Natural killer cell (primary cell): ENCODE results near the gene SDHA. TPM values are rescaled to one million over a fixed set of nuclear protein-coding genes. Genes with fewer than 3 reads are reported as not detected.

ENCODE experiments used
- ATAC-seq, 3 donors: fragments of 150-1000 bp in 2 of 3; fragments of 200-7000 bp in 1 of 3; cut with Tn5 transposase; 1 replicate in 1 of 3; 2 replicates in 2 of 3; pipeline ENCODE4 v1.10.0; 2021; ENCODE audit warnings: mild to moderate bottlenecking in 2 of 3, moderate library complexity in 2 of 3
- DNase-seq, 2 donors: peaks; one replicate each; pipeline versions ENCODE4 v3.0.0 to v3.0.0-alpha.2; 2013 to 2021; ENCODE audit warnings: mixed read lengths in 1 of 2
- H3K27ac ChIP-seq: one replicate; pipeline ENCODE4 v1.5.1; 2013; ENCODE audit warnings: mild to moderate bottlenecking, low read length
- H3K27me3 ChIP-seq: one replicate; pipeline ENCODE4 v1.6.1; 2013; ENCODE audit warnings: low read length; ENCODE audit not compliant: control insufficient read depth, insufficient read depth
- H3K36me3 ChIP-seq: one replicate; pipeline ENCODE4 v1.6.1; 2013; ENCODE audit warnings: low read length; ENCODE audit not compliant: control insufficient read depth, insufficient read depth
- H3K4me1 ChIP-seq: one replicate; pipeline ENCODE4 v1.6.1; 2013; ENCODE audit warnings: low read length; ENCODE audit not compliant: control insufficient read depth, insufficient read depth
- H3K4me3 ChIP-seq: one replicate; pipeline ENCODE4 v1.5.1; 2013; ENCODE audit warnings: low read length
- H3K9me3 ChIP-seq: one replicate; pipeline ENCODE4 v1.6.1; 2013; ENCODE audit warnings: low read length; ENCODE audit not compliant: control insufficient read depth, insufficient read depth
- H3K27ac Mint-ChIP-seq, 2 donors: one replicate each; pipeline ENCODE4 v1.8.0; 2022; ENCODE audit warnings: mild to moderate bottlenecking in 2 of 2, mixed read lengths in 2 of 2, moderate library complexity in 1 of 2
- H3K27me3 Mint-ChIP-seq, 2 donors: one replicate each; pipeline ENCODE4 v1.8.0; 2022; ENCODE audit warnings: low read depth in 2 of 2, mixed read lengths in 2 of 2
- H3K36me3 Mint-ChIP-seq: one replicate; pipeline ENCODE4 v1.8.0; 2022; ENCODE audit warnings: mixed read lengths
- H3K4me1 Mint-ChIP-seq, 2 donors: one replicate each; pipeline ENCODE4 v1.8.0; 2022; ENCODE audit warnings: mixed read lengths in 2 of 2
- H3K4me3 Mint-ChIP-seq: one replicate; pipeline ENCODE4 v1.8.0; 2022; ENCODE audit warnings: mild to moderate bottlenecking, moderate library complexity, mixed read lengths
- H3K9me3 Mint-ChIP-seq, 2 donors: one replicate each; pipeline ENCODE4 v1.8.0; 2022; ENCODE audit warnings: mixed read lengths in 2 of 2
- CTCF ChIP-seq: fragments of 200-600 bp; IDR thresholded peaks from one replicate; pipeline ENCODE4 v1.8.0; 2022; ENCODE audit warnings: antibody characterized with exemption
- WGBS: methylation state at CpG from one replicate; pipeline ENCODE4 v1.1.7; 2013; ENCODE audit warnings: missing lambda C conversion rate; ENCODE audit not compliant: insufficient coverage; 5-methylcytosine and 5-hydroxymethylcytosine counted together
- intact Hi-C: fragments of 100-400 bp; cut with micrococcal nuclease; formaldehyde crosslinking; loops from one replicate; pipeline ENCODE4 v1.14.2; 2022
- total RNA-seq, 4 donors: library from RNA; stranded (reverse); fragments of 120-200 nt in 1 of 4; gene quantifications; one replicate each; pipeline versions ENCODE4 v1.2.3 to v1.2.4, GENCODE V29; 2013 to 2022

SDHA gene
- total RNA-seq, 3 donors from 2014 or later (not counting 1 experiment from before 2014, with no cell fraction given): 173 to 183 (median 173) TPM

GRCh38 chr5:190366-191035 is 27.6 kb upstream of the SDHA start:
- Histone ChIP-seq H3K27ac (no peak overlapping the region), H3K9me3 (no peaks in the 10 kb centered on the region), H3K4me1 (peaks cover 9% of the 10 kb centered on the region), H3K4me3 (no peak overlapping the region), H3K27me3 (no peaks in the 10 kb centered on the region), H3K36me3 (no peaks in the 10 kb centered on the region)
- Mint-ChIP-seq H3K4me1 (peaks cover 8 to 10% of the 10 kb centered on the region in 2 donors), H3K9me3 (no peaks in the 10 kb centered on the region), H3K27ac (no peak overlapping the region), H3K4me3 (no peak overlapping the region), H3K27me3 (peaks cover 0 to 11% of the 10 kb centered on the region in 2 donors), H3K36me3 (no peaks in the 10 kb centered on the region)
- intact Hi-C loops: no loop called here
- ATAC-seq (no peak), DNase-seq (no peak)
- WGBS: 72% methylated on average over 16 of the region's 16 CpGs
- no peak for TF ChIP-seq CTCF

- 23% methylated on average over 56 of the region's 56 CpGs for WGBS
- peaks cover 8 to 10% of the 10 kb centered on the region in 2 donors for H3K4me1 Mint-ChIP-seq
- DNase-seq (peak in 1 of 2 donors; percentile 35), ATAC-seq (no peak)
- Histone ChIP-seq H3K4me3 (no peak within 1 kb of the TSS), H3K4me1 (peaks cover 9% of the 10 kb centered on the region), H3K27ac (no peak within 1 kb of the TSS), H3K36me3 (no peaks in the 10 kb centered on the region), H3K9me3 (no peaks in the 10 kb centered on the region), H3K27me3 (no peaks in the 10 kb centered on the region)
- intact Hi-C loops: no loop called here
- no peak within 1 kb of the TSS for H3K27ac Mint-ChIP-seq
- TF ChIP-seq CTCF: no peak
- H3K36me3 Mint-ChIP-seq: no peaks in the 10 kb centered on the region
- H3K9me3 Mint-ChIP-seq: no peaks in the 10 kb centered on the region
- no peak within 1 kb of the TSS for H3K4me3 Mint-ChIP-seq
- peaks cover 0 to 11% of the 10 kb centered on the region in 2 donors for H3K27me3 Mint-ChIP-seq
Observed at GRCh38 chr5:191036-191948, 26.8 kb upstream of the SDHA start, which contains the start of gene LRRC14B. Gene LRRC14B (plus strand): TSS chr5:191495. CDS start chr5:191539, 44 bp downstream.

- Histone ChIP-seq H3K9me3 (no peaks in the 10 kb centered on the region), H3K36me3 (no peaks in the 10 kb centered on the region), H3K27me3 (no peaks in the 10 kb centered on the region), H3K4me1 (peaks cover 9% of the 10 kb centered on the region), H3K27ac (no peak overlapping the region), H3K4me3 (no peak overlapping the region)
- Mint-ChIP-seq H3K36me3 (no peaks in the 10 kb centered on the region), H3K27me3 (peaks cover 0 to 11% of the 10 kb centered on the region in 2 donors), H3K27ac (no peak overlapping the region), H3K4me1 (peaks cover 8 to 10% of the 10 kb centered on the region in 2 donors), H3K4me3 (no peak overlapping the region), H3K9me3 (no peaks in the 10 kb centered on the region)
- intact Hi-C loops: no loop called here
- no peak for TF ChIP-seq CTCF
- 92% methylated on average over 46 of the region's 46 CpGs for WGBS
- ATAC-seq: no peak
- no peak for DNase-seq
Observed at GRCh38 chr5:191949-192690, 26.0 kb upstream of the SDHA start.
